Measurements from ENCODE around the gene MYT1.

Gene MYT1

DNA sequence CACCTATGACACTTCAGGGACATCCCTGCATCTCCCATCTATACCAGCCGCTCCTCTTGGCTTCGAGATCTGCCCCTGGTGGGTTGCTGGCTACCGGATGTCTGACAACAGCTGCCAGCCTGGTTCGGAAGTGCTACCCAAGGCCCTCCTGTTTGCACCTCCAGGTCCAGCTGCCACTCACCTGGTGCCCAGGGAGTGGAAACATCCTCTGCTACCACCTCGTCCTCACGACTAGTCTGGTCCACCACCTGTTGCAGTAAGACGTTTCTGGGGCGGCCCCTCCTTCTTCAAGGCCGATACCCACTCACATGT is 83.0 kb downstream of the MYT1 start:
- TF ChIP-seq, protein P1, sequence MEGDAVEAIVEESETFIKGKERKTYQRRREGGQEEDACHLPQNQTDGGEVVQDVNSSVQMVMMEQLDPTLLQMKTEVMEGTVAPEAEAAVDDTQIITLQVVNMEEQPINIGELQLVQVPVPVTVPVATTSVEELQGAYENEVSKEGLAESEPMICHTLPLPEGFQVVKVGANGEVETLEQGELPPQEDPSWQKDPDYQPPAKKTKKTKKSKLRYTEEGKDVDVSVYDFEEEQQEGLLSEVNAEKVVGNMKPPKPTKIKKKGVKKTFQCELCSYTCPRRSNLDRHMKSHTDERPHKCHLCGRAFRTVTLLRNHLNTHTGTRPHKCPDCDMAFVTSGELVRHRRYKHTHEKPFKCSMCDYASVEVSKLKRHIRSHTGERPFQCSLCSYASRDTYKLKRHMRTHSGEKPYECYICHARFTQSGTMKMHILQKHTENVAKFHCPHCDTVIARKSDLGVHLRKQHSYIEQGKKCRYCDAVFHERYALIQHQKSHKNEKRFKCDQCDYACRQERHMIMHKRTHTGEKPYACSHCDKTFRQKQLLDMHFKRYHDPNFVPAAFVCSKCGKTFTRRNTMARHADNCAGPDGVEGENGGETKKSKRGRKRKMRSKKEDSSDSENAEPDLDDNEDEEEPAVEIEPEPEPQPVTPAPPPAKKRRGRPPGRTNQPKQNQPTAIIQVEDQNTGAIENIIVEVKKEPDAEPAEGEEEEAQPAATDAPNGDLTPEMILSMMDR (IDR thresholded peaks at IDR 0.05; ENCODE audit: control insufficient read depth, extremely low read depth, insufficient read depth), result no peak
- DNase-seq (ENCODE audit: low read depth), result no peak
- H3K4me3 ChIP-seq (ENCODE audit: low read depth, low read length), result no peak overlapping the region

DNA sequence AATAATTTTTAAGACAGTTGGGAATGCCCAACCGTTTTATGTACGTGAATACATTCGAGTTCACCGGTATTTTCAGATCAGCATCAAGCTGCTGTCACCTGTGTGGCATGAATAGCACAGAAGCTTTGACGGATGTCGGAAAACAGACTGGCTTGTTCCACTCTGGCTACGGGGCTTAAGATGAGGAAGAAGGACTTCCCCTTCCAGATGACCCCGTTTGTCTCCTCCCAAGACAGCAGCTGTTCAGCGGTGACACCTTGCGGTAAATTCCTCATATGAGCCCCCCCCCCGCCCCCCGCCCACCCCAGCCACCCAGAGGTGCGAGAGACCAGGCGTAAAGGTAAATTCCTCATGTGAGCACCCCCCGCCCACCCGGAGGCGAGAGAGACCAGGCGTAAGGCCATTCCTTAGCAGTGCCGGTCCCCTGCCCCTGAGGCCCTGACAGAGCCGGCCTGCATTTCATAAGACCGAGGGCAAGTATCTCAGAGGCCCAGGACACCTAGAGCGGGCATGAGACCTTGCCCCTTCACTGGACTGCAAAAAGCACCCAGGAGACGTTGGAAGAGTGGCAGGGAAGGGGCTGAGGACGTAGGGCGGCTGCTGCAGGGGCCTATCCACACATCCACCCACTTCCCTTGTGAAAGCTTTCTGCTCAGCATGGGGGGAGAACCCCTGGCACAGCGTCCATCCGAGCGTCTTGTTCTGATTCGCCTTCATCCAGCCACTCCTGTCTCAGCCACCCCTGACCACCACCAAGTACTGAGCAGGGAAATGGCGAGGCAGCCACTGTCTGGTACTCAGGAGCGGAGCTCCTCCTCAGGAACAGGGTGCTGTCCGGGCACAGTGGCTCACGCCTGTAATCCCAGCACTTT is 84.0 kb downstream of the MYT1 start:
- no peak overlapping the region for H3K4me3 ChIP-seq (ENCODE audit: low read depth, low read length)
- TF ChIP-seq, protein P1 (IDR thresholded peaks at IDR 0.05; ENCODE audit: control insufficient read depth, extremely low read depth, insufficient read depth), result no peak

DNA sequence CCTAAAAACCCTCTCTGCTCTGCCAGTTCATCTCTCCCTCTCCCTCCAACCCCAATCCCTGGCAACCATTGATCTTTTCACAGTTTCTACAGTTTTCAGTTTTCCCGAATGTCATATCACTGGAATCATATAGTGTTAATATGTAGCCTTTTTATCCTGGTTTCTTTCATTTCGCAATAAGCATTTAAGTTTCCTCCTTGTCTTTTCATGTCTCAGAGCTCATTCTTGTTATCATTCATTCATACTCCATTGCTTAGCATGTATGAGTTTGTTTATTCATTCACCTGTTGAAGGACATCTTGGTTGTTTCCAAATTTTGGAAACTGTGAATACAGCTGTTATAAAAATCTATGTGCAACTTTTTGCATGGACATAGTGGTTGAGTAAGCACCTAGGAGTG is 85.8 kb downstream of the MYT1 start:
- no peak for DNase-seq (ENCODE audit: low read depth)
- H3K4me3 ChIP-seq (ENCODE audit: low read depth, low read length), result no peak overlapping the region
- TF ChIP-seq, protein P1 (IDR thresholded peaks at IDR 0.05; ENCODE audit: control insufficient read depth, extremely low read depth, insufficient read depth), result no peak

More for the DNA sequence above, 84.0 kb downstream of the MYT1 start:
- DNase-seq (ENCODE audit: low read depth), result no peak

DNA sequence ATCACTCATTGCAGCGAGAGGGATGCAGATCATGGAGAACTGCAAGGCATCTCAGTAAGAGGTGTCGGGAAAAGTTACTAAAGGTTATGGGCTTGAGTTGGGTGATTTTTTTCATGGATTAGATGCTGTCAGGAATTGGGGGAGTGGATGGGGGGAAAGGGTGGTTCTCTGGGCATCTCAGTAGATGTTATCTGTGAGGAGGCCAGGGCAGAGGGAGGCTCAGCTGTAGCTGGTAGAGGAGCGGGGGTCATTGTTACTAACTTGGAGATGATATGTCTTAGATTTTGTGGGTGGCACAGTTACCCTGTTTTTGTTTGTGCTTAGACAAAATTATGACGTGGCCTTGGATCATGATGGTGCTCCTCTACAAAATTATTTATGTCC is 88.7 kb downstream of the MYT1 start:
- no peak for DNase-seq (ENCODE audit: low read depth)
- TF ChIP-seq, protein P1 (IDR thresholded peaks at IDR 0.05; ENCODE audit: control insufficient read depth, extremely low read depth, insufficient read depth), result no peak

DNA sequence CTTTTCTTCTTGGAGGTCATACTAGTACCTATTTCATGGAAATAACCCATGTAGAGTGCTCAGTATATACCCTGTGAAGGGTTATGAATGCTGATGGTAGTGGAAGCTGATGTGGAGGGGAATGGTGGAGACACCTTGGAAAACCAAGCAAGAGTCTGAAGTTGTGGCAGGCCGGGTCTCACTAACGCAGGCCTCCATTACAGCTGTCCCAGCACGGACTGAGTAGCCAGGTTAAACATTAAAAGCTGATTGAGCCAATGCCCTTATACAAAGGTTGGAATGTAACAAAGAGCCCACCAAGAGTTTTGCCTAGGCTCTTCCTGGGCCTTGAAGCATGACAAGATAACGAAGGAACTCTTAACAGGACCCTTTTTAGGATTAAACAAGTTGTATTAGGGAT is 89.2 kb downstream of the MYT1 start:
- DNase-seq (ENCODE audit: low read depth), result no peak
- TF ChIP-seq, protein P1 (IDR thresholded peaks at IDR 0.05; ENCODE audit: control insufficient read depth, extremely low read depth, insufficient read depth), result no peak

More for the DNA sequence above, 88.7 kb downstream of the MYT1 start:
- no peak overlapping the region for H3K4me3 ChIP-seq (ENCODE audit: low read depth, low read length)

DNA sequence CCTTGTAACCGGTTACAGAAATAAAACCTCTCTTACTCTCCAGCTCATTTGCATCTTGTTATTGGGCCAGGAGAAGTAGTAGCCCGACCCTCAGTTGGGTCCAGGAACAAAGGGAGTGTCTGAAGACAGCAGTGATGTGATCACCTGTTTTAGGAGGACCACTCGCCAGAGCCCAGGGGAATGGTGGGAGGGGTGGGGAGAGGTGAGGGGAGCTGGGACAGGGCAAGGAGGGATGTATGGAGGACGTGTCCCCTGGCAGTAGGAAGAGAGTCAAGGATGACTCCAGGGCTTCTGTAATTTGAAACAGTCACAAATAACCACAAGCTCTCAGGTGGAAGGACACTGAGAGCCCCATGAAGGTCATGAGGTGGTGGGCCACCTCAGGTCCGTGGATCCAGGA is 89.9 kb downstream of the MYT1 start:
- H3K4me3 ChIP-seq (ENCODE audit: low read depth, low read length), result no peak overlapping the region
- TF ChIP-seq, protein P1 (IDR thresholded peaks at IDR 0.05; ENCODE audit: control insufficient read depth, extremely low read depth, insufficient read depth), result no peak
- no peak for DNase-seq (ENCODE audit: low read depth)

More for the DNA sequence above, 89.2 kb downstream of the MYT1 start:
- H3K4me3 ChIP-seq (ENCODE audit: low read depth, low read length), result no peak overlapping the region

Measured in LNCaP clone FGC (cell line).